H1 (cell line): Measurements from ENCODE around the gene C15orf40. TPM values are rescaled to one million over a fixed set of nuclear protein-coding genes. Genes with fewer than 3 reads are reported as not detected.

Source experiments
- CTCF ChIA-PET: fragments of 300-600 bp; sonication (Branson Sonifier 250); formaldehyde crosslinking; loops from one replicate; lab custom pipeline; 2021; ENCODE audit not compliant: partially characterized antibody; lab: Charles Lee
- POLR2A ChIA-PET: fragments of 300-600 bp; sonication (Branson Sonifier 250); formaldehyde crosslinking; loops from one replicate; lab custom pipeline; 2021; ENCODE audit warnings: inconsistent platforms; ENCODE audit not compliant: partially characterized antibody; lab: Charles Lee
- DNase-seq, 2 experiments: peaks; one replicate each; pipeline versions ENCODE4 v3.0.0 to v3.0.0-alpha.2; 2010 to 2022; ENCODE audit warnings: low spot score in 2 of 2, low read depth in 1 of 2, mixed read lengths in 1 of 2
- FAIRE-seq: peaks from 2 replicates; lab custom pipeline; 2011; peaks lifted over from hg19 to GRCh38; lab: Jason Lieb, UNC
- H2AFZ ChIP-seq: 2 replicates; pipeline ENCODE4 v1.8.1; 2012; ENCODE audit warnings: low read length, inconsistent platforms
- H2AK5ac ChIP-seq: 2 replicates; pipeline ENCODE4 v1.6.1; 2013; ENCODE audit warnings: low read depth, low read length
- H2BK120ac ChIP-seq: replicated peaks from 2 replicates; pipeline ENCODE3; 2013; ENCODE audit warnings: low read depth, low read length, inconsistent platforms
- H2BK12ac ChIP-seq: 2 replicates; pipeline ENCODE4 v1.6.1; 2013; ENCODE audit warnings: low read depth, low read length
- H2BK15ac ChIP-seq: 2 replicates; pipeline ENCODE4 v1.6.1; 2013; ENCODE audit warnings: low read length
- H2BK20ac ChIP-seq: 2 replicates; pipeline ENCODE4 v1.6.1; 2013; ENCODE audit warnings: low read length
- H2BK5ac ChIP-seq: 2 replicates; pipeline ENCODE4 v1.6.1; 2013; ENCODE audit warnings: low read depth, low read length
- H3K14ac ChIP-seq: 2 replicates; pipeline ENCODE4 v1.6.1; 2013; ENCODE audit warnings: inconsistent platforms; ENCODE audit not compliant: insufficient read length
- H3K18ac ChIP-seq: 2 replicates; pipeline ENCODE4 v1.6.1; 2013; ENCODE audit warnings: low read length; ENCODE audit errors: extremely low read depth
- H3K23ac ChIP-seq: 2 replicates; pipeline ENCODE4 v1.6.1; 2013; ENCODE audit warnings: inconsistent platforms; ENCODE audit not compliant: insufficient read length
- H3K23me2 ChIP-seq: 2 replicates; pipeline ENCODE4 v1.6.1; 2013; ENCODE audit warnings: low read depth, low read length
- H3K27ac ChIP-seq: 2 replicates; pipeline ENCODE4 v1.6.1; 2011; ENCODE audit warnings: low read depth, low read length, inconsistent platforms
- H3K27me3 ChIP-seq, 4 experiments: replicated peaks in 1 of 4; 1 replicate in 1 of 4; 2 replicates in 3 of 4; pipeline versions ENCODE4 v1.6.1 to v1.8.1; 2011 to 2013; ENCODE audit warnings: low read length in 3 of 4, mild to moderate bottlenecking in 3 of 4, inconsistent platforms in 2 of 4, mixed read lengths in 2 of 4, moderate library complexity in 1 of 4; ENCODE audit not compliant: control insufficient read depth in 3 of 4, insufficient read depth in 3 of 4; ENCODE audit errors: extremely low read depth in 1 of 4
- H3K36me3 ChIP-seq, 4 experiments: 2 replicates each; pipeline versions ENCODE4 v1.6.1 to v1.8.1; 2011 to 2013; ENCODE audit warnings: mild to moderate bottlenecking in 4 of 4, low read length in 3 of 4, moderate library complexity in 2 of 4, control low read depth in 1 of 4, inconsistent platforms in 1 of 4; ENCODE audit not compliant: insufficient read depth in 4 of 4, control insufficient read depth in 2 of 4
- H3K4ac ChIP-seq: replicated peaks from 2 replicates; pipeline ENCODE3; 2013; ENCODE audit warnings: low read length, low read depth, mixed read lengths, inconsistent platforms; ENCODE audit not compliant: insufficient read length
- H3K4me1 ChIP-seq, 4 experiments: replicated peaks in 1 of 4; 1 replicate in 1 of 4; 2 replicates in 3 of 4; pipeline versions ENCODE4 v1.6.1 to v1.8.1; 2011 to 2013; ENCODE audit warnings: low read length in 3 of 4, inconsistent platforms in 2 of 4, mixed read lengths in 1 of 4; ENCODE audit not compliant: insufficient read depth in 4 of 4, control insufficient read depth in 3 of 4
- H3K4me2 ChIP-seq, 2 experiments: 2 replicates each; pipeline versions ENCODE4 v1.6.1 to v1.8.1; 2011 to 2013; ENCODE audit warnings: low read depth in 2 of 2, low read length in 2 of 2, control low read depth in 1 of 2, inconsistent platforms in 1 of 2, mild to moderate bottlenecking in 1 of 2; ENCODE audit not compliant: insufficient read depth in 1 of 2
- H3K4me3 ChIP-seq, 4 experiments: fragments of 200-600, 300-600 bp in 1 of 4; sonication (generic), shearing (Covaris generic), sonication (Bioruptor Twin) in 1 of 4; 2 replicates each; pipeline versions ENCODE4 v1.5.1 to v1.8.1; 2011 to 2016; ENCODE audit warnings: low read length in 4 of 4, low read depth in 3 of 4, control low read depth in 2 of 4, inconsistent platforms in 2 of 4, mild to moderate bottlenecking in 2 of 4, mixed read lengths in 1 of 4, moderate library complexity in 1 of 4; ENCODE audit not compliant: insufficient read depth in 2 of 4; ENCODE audit errors: extremely low read depth in 1 of 4
- H3K56ac ChIP-seq: replicated peaks from 2 replicates; pipeline ENCODE3; 2013; ENCODE audit warnings: low read depth, mild to moderate bottlenecking, mixed read lengths, low read length, inconsistent platforms; ENCODE audit not compliant: insufficient read length
- H3K79me1 ChIP-seq: 2 replicates; pipeline ENCODE4 v1.6.1; 2013; ENCODE audit warnings: low read depth, low read length, control low read depth
- H3K79me2 ChIP-seq, 2 experiments: 2 replicates each; pipeline versions ENCODE4 v1.6.1 to v1.8.1; 2012 to 2013; ENCODE audit warnings: low read length in 2 of 2, mild to moderate bottlenecking in 2 of 2, inconsistent platforms in 1 of 2; ENCODE audit not compliant: insufficient read depth in 2 of 2, control insufficient read depth in 1 of 2
- H3K9ac ChIP-seq, 4 experiments: replicated peaks in 1 of 4; 1 replicate in 1 of 4; 2 replicates in 3 of 4; pipeline versions ENCODE4 v1.6.1 to v1.8.1; 2011 to 2013; ENCODE audit warnings: low read depth in 3 of 4, low read length in 3 of 4, control low read depth in 2 of 4, mild to moderate bottlenecking in 2 of 4, moderate library complexity in 2 of 4, inconsistent platforms in 1 of 4; ENCODE audit errors: extremely low read depth in 1 of 4
- H3K9me3 ChIP-seq, 2 experiments: 2 replicates each; pipeline versions ENCODE4 v1.6.1 to v1.8.1; 2012 to 2013; ENCODE audit warnings: mild to moderate bottlenecking in 2 of 2, moderate library complexity in 2 of 2, control low read depth in 1 of 2, inconsistent platforms in 1 of 2, low read depth in 1 of 2, low read length in 1 of 2, mixed read lengths in 1 of 2; ENCODE audit not compliant: insufficient read depth in 2 of 2
- H4K20me1 ChIP-seq, 2 experiments: replicated peaks in 1 of 2; 2 replicates each; pipeline versions ENCODE3 to v1.8.1; 2011 to 2013; ENCODE audit warnings: inconsistent platforms in 2 of 2, low read length in 2 of 2, mild to moderate bottlenecking in 1 of 2; ENCODE audit not compliant: insufficient read depth in 2 of 2, control insufficient read depth in 1 of 2
- H4K5ac ChIP-seq: 2 replicates; pipeline ENCODE4 v1.6.1; 2013; ENCODE audit warnings: low read length, low read depth, mixed read lengths, inconsistent platforms; ENCODE audit not compliant: insufficient read length
- H4K8ac ChIP-seq: 2 replicates; pipeline ENCODE4 v1.8.0; 2013; ENCODE audit warnings: mild to moderate bottlenecking, moderate library complexity, low read length, inconsistent platforms; ENCODE audit not compliant: insufficient read depth; ENCODE audit errors: extremely low read depth
- H4K91ac ChIP-seq: replicated peaks from 2 replicates; pipeline ENCODE3; 2013; ENCODE audit warnings: low read length, mixed read lengths, inconsistent platforms; ENCODE audit not compliant: insufficient read length
- ATF2 ChIP-seq: IDR thresholded peaks from 2 replicates; pipeline ENCODE4 v1.6.1; 2012; ENCODE audit warnings: low read length, inconsistent platforms
- BCL11A ChIP-seq, 2 experiments: IDR thresholded peaks; one replicate each; pipeline ENCODE4 v1.6.1; 2011; ENCODE audit warnings: low read depth in 2 of 2, low read length in 2 of 2, mild to moderate bottlenecking in 2 of 2
- CBX8 ChIP-seq: fragments of 300-800, 300-1000 bp; sonication (generic); IDR thresholded peaks from 2 replicates; pipeline ENCODE4 v1.7.1; 2016; ENCODE audit warnings: low read depth, low read length, borderline replicate concordance
- CREB1 ChIP-seq: IDR thresholded peaks from 2 replicates; pipeline ENCODE4 v1.6.1; 2012; ENCODE audit warnings: inconsistent platforms
- CTBP2 ChIP-seq: IDR thresholded peaks from 2 replicates; pipeline ENCODE4 v1.7.0; 2011; ENCODE audit warnings: borderline replicate concordance, mild to moderate bottlenecking, moderate library complexity, mixed read lengths, low read length; ENCODE audit not compliant: insufficient read depth, insufficient read length
- E2F6 ChIP-seq: IDR thresholded peaks from 2 replicates; pipeline ENCODE4 v1.6.1; 2012; ENCODE audit warnings: inconsistent platforms
- KDM4A ChIP-seq: IDR thresholded peaks from one replicate; pipeline ENCODE4 v1.7.1; 2012; ENCODE audit warnings: low read depth, mild to moderate bottlenecking, moderate library complexity, low read length, inconsistent platforms; ENCODE audit not compliant: severe bottlenecking
- RAD21 ChIP-seq, 2 experiments: IDR thresholded peaks in 1 of 2; conservative IDR thresholded peaks in 1 of 2; 2 replicates each; pipeline ENCODE4 v1.6.1; 2011; ENCODE audit warnings: low read depth in 2 of 2, low read length in 2 of 2, improper control_type of control experiment in 1 of 2, inconsistent platforms in 1 of 2, mild to moderate bottlenecking in 1 of 2, moderate library complexity in 1 of 2
- RBBP5 ChIP-seq: IDR thresholded peaks from 2 replicates; pipeline ENCODE4 v1.7.1; 2012; ENCODE audit warnings: low read depth, mild to moderate bottlenecking, inconsistent platforms, low read length, moderate library complexity, borderline replicate concordance
- RFX5 ChIP-seq: IDR thresholded peaks from 2 replicates; pipeline ENCODE4 v1.6.1; 2011; ENCODE audit warnings: low read depth, low read length, improper control_type of control experiment, borderline replicate concordance
- TAF1 ChIP-seq: IDR thresholded peaks from 2 replicates; pipeline ENCODE4 v1.6.1; 2011; ENCODE audit warnings: mild to moderate bottlenecking, low read depth, low read length
- WGBS, 2 experiments: shearing (Covaris generic) in 1 of 2; methylation state at CpG; one replicate each; pipeline versions ENCODE4 v1.1.6 to v1.1.7; 2013 to 2015; ENCODE audit warnings: low lambda C conversion rate in 2 of 2, mixed read lengths in 2 of 2, inconsistent platforms in 1 of 2, low coverage in 1 of 2, missing lambda C conversion rate in 1 of 2; ENCODE audit not compliant: insufficient replicate concordance in 2 of 2, insufficient coverage in 1 of 2, insufficient read length in 1 of 2; ENCODE audit errors: extremely low coverage in 1 of 2, missing lambda C conversion rate in 1 of 2; 5-methylcytosine and 5-hydroxymethylcytosine counted together
- polyA plus RNA-seq, 7 experiments: library from polyadenylated mRNA; depleted of rRNA in 3 of 7; stranded (reverse) in 5 of 7; unstranded in 2 of 7; fragments of >200 nt in 5 of 7; fragments of 200-250 nt in 2 of 7; gene quantifications; 1 replicate in 5 of 7; 2 replicates in 1 of 7; 4 replicates in 1 of 7; pipeline versions ENCODE4 v1.2.1 to v1.2.3, GENCODE V29; 2011 to 2013; ENCODE audit warnings: missing spikeins in 2 of 7, mixed read lengths in 2 of 7
- total RNA-seq: library from RNA; stranded (reverse); fragmentation: NEBNext Ultra II Directional; extraction: Animal tissue kit (Norgen Biotek cat#: 25700); gene quantifications from 2 replicates; pipeline ENCODE4 v1.2.1, GENCODE V29; 2021

Gene C15orf40
- total and polyA plus RNA-seq, 2 of the 8 experiments (the other 6 are each of a cell fraction or from before 2014, with no cell fraction given) = 10.7 TPM

- no peak overlapping the region for H3K18ac ChIP-seq
- H3K27ac ChIP-seq = no peak overlapping the region
- WGBS, 2 experiments = 73% methylated on average over 1 of the region's 1 CpG; no CpG with 5 or more reads in 1 of the 2 experiments
- no peak overlapping the region for H3K4me3 ChIP-seq
- no peaks in the 10 kb centered on the region for H3K79me2 ChIP-seq
- ChIA-PET POLR2A (interaction anchor here (0.7 to 1.8 kb wide), 3 partner anchors 13 to 434 kb away, joined by 3 read pairs; partner anchors contain the start of gene RAMAC), CTCF (interaction anchor here (0.7 to 2.4 kb wide), 5 partner anchors 11 to 120 kb away, joined by 3 to 13 read pairs (median 4); no protein-coding TSS in a partner anchor)
- H3K23me2 ChIP-seq = no peaks in the 10 kb centered on the region
- H2BK12ac ChIP-seq = no peak overlapping the region
- H3K4me2 ChIP-seq = no peak overlapping the region
- H2AK5ac ChIP-seq = no peak overlapping the region
- no peaks in the 10 kb centered on the region for H3K9me3 ChIP-seq
- H3K36me3 ChIP-seq = no peaks in the 10 kb centered on the region
- no peak overlapping the region for H2BK20ac ChIP-seq
- no peak overlapping the region for H4K91ac ChIP-seq
- no peak overlapping the region for H3K23ac ChIP-seq
- H3K14ac ChIP-seq = no peak overlapping the region
- no peak overlapping the region for H4K8ac ChIP-seq
- no peak overlapping the region for H2BK5ac ChIP-seq
- no peaks in the 10 kb centered on the region for H3K4me1 ChIP-seq
- H4K5ac ChIP-seq = no peak overlapping the region
- no peak for FAIRE-seq
- H3K27me3 ChIP-seq = no peaks in the 10 kb centered on the region
- no peak overlapping the region for H2AFZ ChIP-seq
- no peak overlapping the region for H3K9ac ChIP-seq
- no peak overlapping the region for H2BK15ac ChIP-seq
- H3K56ac ChIP-seq = no peak overlapping the region
- H4K20me1 ChIP-seq = peaks cover 0 to 3% of the 10 kb centered on the region in 2 experiments
- H2BK120ac ChIP-seq = no peak overlapping the region
- H3K79me1 ChIP-seq = no peaks in the 10 kb centered on the region
- no peak for DNase-seq
- no peak overlapping the region for H3K4ac ChIP-seq
- TF ChIP-seq TAF1 = no peak
- TF ChIP-seq CREB1 = no peak
- no peak for TF ChIP-seq ATF2
- TF ChIP-seq CBX8 = no peak
- no peak for TF ChIP-seq E2F6
- no peak for TF ChIP-seq RFX5
- no peak for TF ChIP-seq RBBP5
- TF ChIP-seq RAD21 (IDR thresholded peaks at IDR 0.05 in 1 of 2, conservative IDR thresholded peaks at IDR 0.05 in 1 of 2; ENCODE audit: low read depth in 2 of 2, low read length in 2 of 2) = no peak
- no peak for TF ChIP-seq KDM4A
- no peak for TF ChIP-seq CTBP2
- TF ChIP-seq BCL11A (IDR thresholded peaks at IDR 0.05; ENCODE audit: low read depth in 2 of 2, low read length in 2 of 2) = no peak
Measured at GRCh38 chr15:82970696-82971095, 40.7 kb downstream of the C15orf40 start.
